HCT116 (cell line): Measurements from ENCODE around the gene SLC9B1. TPM values are rescaled to one million over a fixed set of nuclear protein-coding genes. Genes with fewer than 3 reads are reported as not detected.
"Not testable (repeated sequence)": the region's sequence is repeated elsewhere in the genome, so short reads cannot be mapped to it uniquely, and the experiment has no call there.

Experiments used
- ATAC-seq: fragments of 200-7000 bp; cut with Tn5 transposase; 2 replicates; pipeline ENCODE4 v1.9.1; 2020; ENCODE audit warnings: mild to moderate bottlenecking, moderate library complexity
- BruUV-seq: library from RNA; stranded (reverse); fragments of 400-500 nt; replicated peaks from 2 replicates; lab custom pipeline; 2021; lab: Mats Ljungman, UMichigan
- CTCF ChIA-PET: fragments of 300-600 bp; sonication (Branson Sonifier 250); formaldehyde crosslinking; loops from one replicate; lab custom pipeline; 2021; ENCODE audit warnings: antibody characterized with exemption; lab: Charles Lee
- POLR2A ChIA-PET: fragments of 300-600, 350-600 bp; sonication (Branson Sonifier 250); formaldehyde crosslinking; loops from one replicate; lab custom pipeline; 2021; ENCODE audit warnings: antibody characterized with exemption; lab: Charles Lee
- RAD21 ChIA-PET, 2 experiments: fragments of 300-600 bp; sonication (Branson Sonifier 250); formaldehyde crosslinking; loops; one replicate each; lab custom pipeline; 2023; ENCODE audit warnings: low total read pairs in 2 of 2; ENCODE audit not compliant: uncharacterized antibody in 2 of 2, unreplicated experiment in 2 of 2, low non-redundant PET in 1 of 2; lab: Charles Lee
- DNase-seq: peaks from one replicate; pipeline ENCODE4 v3.0.0-alpha.2; 2010; ENCODE audit warnings: low read depth, low spot score
- H2AFZ ChIP-seq: fragments of 200-600 bp; shearing (Covaris generic), sonication (generic); 2 replicates; pipeline ENCODE4 v1.6.1; 2017; ENCODE audit warnings: low read depth, mixed run types, mixed read lengths, antibody characterized with exemption, low read length; ENCODE audit not compliant: poor library complexity, severe bottlenecking
- H3K27ac ChIP-seq: 2 replicates; pipeline ENCODE4 v1.5.1; 2012; ENCODE audit warnings: low read depth, low read length
- H3K27me3 ChIP-seq: fragments of 200-600 bp; sonication (generic); 2 replicates; pipeline ENCODE4 v1.6.1; 2016; ENCODE audit warnings: mixed run types, low read length, mixed read lengths; ENCODE audit not compliant: insufficient read depth
- H3K36me3 ChIP-seq, 2 experiments: fragments of 200-500 bp in 1 of 2; fragments of 200-600 bp in 1 of 2; sonication (Bioruptor generic) in 1 of 2; sonication (generic) in 1 of 2; 2 replicates each; pipeline versions ENCODE4 v1.5.1 to v1.6.1; 2014 to 2016; ENCODE audit warnings: low read length in 2 of 2, inconsistent platforms in 1 of 2, mixed read lengths in 1 of 2, mixed run types in 1 of 2; ENCODE audit not compliant: insufficient read depth in 2 of 2, control insufficient read depth in 1 of 2
- H3K4me1 ChIP-seq, 2 experiments: fragments of 200-600 bp in 1 of 2; sonication (generic) in 1 of 2; 2 replicates each; pipeline versions ENCODE4 v1.5.1 to v1.6.1; 2012 to 2017; ENCODE audit warnings: low read length in 2 of 2, inconsistent platforms in 1 of 2, mild to moderate bottlenecking in 1 of 2, mixed read lengths in 1 of 2, mixed run types in 1 of 2, moderate library complexity in 1 of 2; ENCODE audit not compliant: insufficient read depth in 2 of 2, control insufficient read depth in 1 of 2
- H3K4me2 ChIP-seq: fragments of 200-600 bp; sonication (generic); 2 replicates; pipeline ENCODE4 v1.6.1; 2017; ENCODE audit warnings: mixed run types, low read length, mixed read lengths
- H3K4me3 ChIP-seq, 2 experiments: fragments of 200-600 bp in 1 of 2; sonication (generic) in 1 of 2; replicated peaks in 1 of 2; 2 replicates each; pipeline ENCODE4 v1.5.1; 2011 to 2016; ENCODE audit warnings: low read length in 2 of 2, control low read depth in 1 of 2, low read depth in 1 of 2, mild to moderate bottlenecking in 1 of 2, mixed read lengths in 1 of 2, mixed run types in 1 of 2
- H3K79me2 ChIP-seq: fragments of 200-600 bp; sonication (generic); 2 replicates; pipeline ENCODE4 v1.6.1; 2017; ENCODE audit warnings: mild to moderate bottlenecking, mixed run types, low read length, moderate library complexity, mixed read lengths; ENCODE audit not compliant: insufficient read depth
- H3K9ac ChIP-seq: fragments of 200-600 bp; sonication (generic); 2 replicates; pipeline ENCODE4 v1.6.1; 2016; ENCODE audit warnings: low read length, mixed read lengths
- H3K9me2 ChIP-seq: fragments of 200-600 bp; sonication (generic), shearing (Covaris generic); 2 replicates; pipeline ENCODE4 v1.6.1; 2017; ENCODE audit warnings: mixed run types, mild to moderate bottlenecking, moderate library complexity; ENCODE audit not compliant: insufficient read depth
- H3K9me3 ChIP-seq, 2 experiments: fragments of 200-500 bp in 1 of 2; fragments of 200-600 bp in 1 of 2; sonication (Bioruptor generic) in 1 of 2; sonication (generic) in 1 of 2; 2 replicates each; pipeline ENCODE4 v1.6.1; 2014 to 2017; ENCODE audit warnings: low read length in 2 of 2, mixed read lengths in 2 of 2, inconsistent platforms in 1 of 2, low read depth in 1 of 2, mild to moderate bottlenecking in 1 of 2, mixed run types in 1 of 2, moderate library complexity in 1 of 2; ENCODE audit not compliant: control insufficient read depth in 1 of 2, insufficient read depth in 1 of 2
- H4K20me1 ChIP-seq: fragments of 200-600 bp; sonication (generic), shearing (Covaris generic); 2 replicates; pipeline ENCODE4 v1.6.1; 2017; ENCODE audit warnings: mixed run types, mild to moderate bottlenecking, moderate library complexity; ENCODE audit not compliant: insufficient read depth
- CBX3 ChIP-seq: IDR thresholded peaks from 2 replicates; pipeline ENCODE4 v1.6.1; 2012; ENCODE audit warnings: low read depth
- CEBPB ChIP-seq: IDR thresholded peaks from 2 replicates; pipeline ENCODE4 v1.6.1; 2012; ENCODE audit warnings: low read depth
- EGR1 ChIP-seq: IDR thresholded peaks from 2 replicates; pipeline ENCODE4 v1.6.1; 2012; ENCODE audit warnings: low read depth
- ELF1 ChIP-seq: IDR thresholded peaks from 2 replicates; pipeline ENCODE4 v1.6.1; 2012; ENCODE audit warnings: low read depth, borderline replicate concordance
- EZH2 ChIP-seq: fragments of 200-600 bp; sonication (generic); IDR thresholded peaks from 2 replicates; pipeline ENCODE4 v1.6.1; 2017; ENCODE audit warnings: antibody characterized with exemption, mixed run types
- JUND ChIP-seq: IDR thresholded peaks from 2 replicates; pipeline ENCODE4 v1.6.1; 2012
- POLR2A ChIP-seq: IDR thresholded peaks from 2 replicates; pipeline ENCODE4 v1.7.0; 2011; ENCODE audit warnings: borderline replicate concordance; ENCODE audit not compliant: insufficient read depth, insufficient read length; ENCODE audit errors: extremely low read depth
- POLR2AphosphoS5 ChIP-seq: IDR thresholded peaks from 2 replicates; pipeline ENCODE4 v1.6.1; 2011; ENCODE audit warnings: mild to moderate bottlenecking, low read depth, low read length, moderate library complexity
- SIN3A ChIP-seq: IDR thresholded peaks from 2 replicates; pipeline ENCODE4 v1.6.1; 2012; ENCODE audit warnings: low read depth
- SP1 ChIP-seq: IDR thresholded peaks from 2 replicates; pipeline ENCODE4 v1.6.1; 2012; ENCODE audit warnings: low read depth
- SRF ChIP-seq: IDR thresholded peaks from 2 replicates; pipeline ENCODE4 v1.6.1; 2012; ENCODE audit warnings: low read depth
- intact Hi-C: fragments of 100-400 bp; cut with micrococcal nuclease; formaldehyde crosslinking; loops from 2 replicates; pipeline ENCODE4 v1.10.0; 2022
- total RNA-seq: library from RNA; stranded (reverse); gene quantifications from one replicate; pipeline ENCODE4 v1.2.1, GENCODE V29; 2021; ENCODE audit not compliant: unreplicated experiment
- TF ChIP-seq, protein P1 (sequence below): IDR thresholded peaks from 2 replicates; pipeline ENCODE4 v1.6.1; 2012
- TF ChIP-seq, protein P2 (sequence below): IDR thresholded peaks from 2 replicates; pipeline ENCODE4 v1.6.1; 2012; ENCODE audit warnings: low read depth
- TF ChIP-seq, protein P3 (sequence below): IDR thresholded peaks from 2 replicates; pipeline ENCODE4 v1.6.1; 2011; ENCODE audit warnings: mild to moderate bottlenecking, low read length, moderate library complexity; ENCODE audit not compliant: insufficient replicate concordance; ENCODE audit errors: extremely low read depth
- TF ChIP-seq, protein P4 (sequence below), 3 experiments: fragments of 200-600 bp in 1 of 3; sonication (generic) in 1 of 3; IDR thresholded peaks in 2 of 3; conservative IDR thresholded peaks in 1 of 3; 2 replicates each; pipeline ENCODE4 v1.5.1; 2012 to 2017; ENCODE audit warnings: low read depth in 2 of 3, low read length in 2 of 3, antibody characterized with exemption in 1 of 3, borderline replicate concordance in 1 of 3, control low read depth in 1 of 3, mild to moderate bottlenecking in 1 of 3, mixed read lengths in 1 of 3, mixed run types in 1 of 3, moderate library complexity in 1 of 3; ENCODE audit not compliant: insufficient read depth in 1 of 3

The SLC9B1 gene
- total RNA-seq, 1 experiment from 2014 or later, result 0.74 TPM

DNA sequence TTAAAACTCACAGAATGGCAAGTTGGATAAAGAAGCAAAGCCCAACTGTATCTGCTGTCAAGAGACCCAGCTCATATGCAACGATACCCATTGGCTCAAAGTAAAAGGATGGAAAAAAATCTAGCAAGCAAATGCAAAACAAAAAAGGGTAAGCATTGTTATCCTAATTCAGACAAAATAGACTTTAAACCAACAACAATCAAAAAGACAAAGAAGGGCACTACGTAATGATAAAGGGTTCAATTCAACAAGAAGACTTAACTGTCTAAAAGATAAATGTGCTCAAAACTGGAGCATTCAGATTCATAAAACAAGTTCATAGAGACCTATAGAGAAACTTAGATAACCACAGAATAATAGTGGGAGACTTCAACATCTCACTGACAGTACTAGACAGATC, 81.4 kb downstream of the SLC9B1 start:
- H3K9me3 ChIP-seq, H3K79me2 ChIP-seq, intact Hi-C loops, H3K4me3 ChIP-seq, DNase-seq, H3K9ac ChIP-seq, H3K4me2 ChIP-seq, H3K36me3 ChIP-seq, H4K20me1 ChIP-seq, H3K27me3 ChIP-seq, ATAC-seq, BruUV-seq, CTCF ChIA-PET, RAD21 ChIA-PET, H3K4me1 ChIP-seq, H3K27ac ChIP-seq, POLR2A ChIA-PET, H2AFZ ChIP-seq, H3K9me2 ChIP-seq: not testable (repeated sequence)

DNA sequence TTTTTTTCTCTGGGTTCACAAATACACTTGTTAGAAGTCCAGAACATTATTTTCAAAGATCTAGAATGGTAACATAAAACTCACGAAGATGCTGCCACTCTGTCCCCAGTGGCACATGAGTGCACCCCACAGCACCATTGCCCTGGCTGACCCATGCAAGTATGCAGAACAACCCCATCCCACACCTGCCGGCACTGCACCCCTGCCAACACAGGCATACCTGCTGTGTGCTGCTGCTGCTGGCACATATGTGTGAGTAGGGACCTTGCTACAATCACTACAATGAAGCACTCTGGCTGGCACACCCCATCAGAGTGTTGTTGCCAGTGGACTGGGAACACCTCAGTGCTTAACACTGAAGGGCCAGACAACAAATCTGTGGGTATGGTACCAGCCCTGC, 83.8 kb downstream of the SLC9B1 start:
- Histone ChIP-seq H3K4me2 (no peak overlapping the region), H3K4me1 (no peaks in the 10 kb centered on the region), H2AFZ (no peak overlapping the region), H4K20me1 (no peaks in the 10 kb centered on the region), H3K27me3 (no peaks in the 10 kb centered on the region), H3K79me2 (no peaks in the 10 kb centered on the region), H3K4me3 (no peak overlapping the region), H3K36me3 (no peaks in the 10 kb centered on the region), H3K9ac (no peak overlapping the region), H3K9me2 (no peaks in the 10 kb centered on the region), H3K27ac (no peak overlapping the region), H3K9me3 (no peaks in the 10 kb centered on the region)
- intact Hi-C loops, result no loop called here
- no TSS peak for BruUV-seq
- ChIA-PET CTCF (no interaction called here), RAD21 (no interaction called here), POLR2A (no interaction called here)
- DNase-seq (no peak), ATAC-seq (no peak)
- TF ChIP-seq SRF, result no peak
- TF ChIP-seq, protein P1, sequence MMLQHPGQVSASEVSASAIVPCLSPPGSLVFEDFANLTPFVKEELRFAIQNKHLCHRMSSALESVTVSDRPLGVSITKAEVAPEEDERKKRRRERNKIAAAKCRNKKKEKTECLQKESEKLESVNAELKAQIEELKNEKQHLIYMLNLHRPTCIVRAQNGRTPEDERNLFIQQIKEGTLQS, result no peak
- TF ChIP-seq, protein P2, sequence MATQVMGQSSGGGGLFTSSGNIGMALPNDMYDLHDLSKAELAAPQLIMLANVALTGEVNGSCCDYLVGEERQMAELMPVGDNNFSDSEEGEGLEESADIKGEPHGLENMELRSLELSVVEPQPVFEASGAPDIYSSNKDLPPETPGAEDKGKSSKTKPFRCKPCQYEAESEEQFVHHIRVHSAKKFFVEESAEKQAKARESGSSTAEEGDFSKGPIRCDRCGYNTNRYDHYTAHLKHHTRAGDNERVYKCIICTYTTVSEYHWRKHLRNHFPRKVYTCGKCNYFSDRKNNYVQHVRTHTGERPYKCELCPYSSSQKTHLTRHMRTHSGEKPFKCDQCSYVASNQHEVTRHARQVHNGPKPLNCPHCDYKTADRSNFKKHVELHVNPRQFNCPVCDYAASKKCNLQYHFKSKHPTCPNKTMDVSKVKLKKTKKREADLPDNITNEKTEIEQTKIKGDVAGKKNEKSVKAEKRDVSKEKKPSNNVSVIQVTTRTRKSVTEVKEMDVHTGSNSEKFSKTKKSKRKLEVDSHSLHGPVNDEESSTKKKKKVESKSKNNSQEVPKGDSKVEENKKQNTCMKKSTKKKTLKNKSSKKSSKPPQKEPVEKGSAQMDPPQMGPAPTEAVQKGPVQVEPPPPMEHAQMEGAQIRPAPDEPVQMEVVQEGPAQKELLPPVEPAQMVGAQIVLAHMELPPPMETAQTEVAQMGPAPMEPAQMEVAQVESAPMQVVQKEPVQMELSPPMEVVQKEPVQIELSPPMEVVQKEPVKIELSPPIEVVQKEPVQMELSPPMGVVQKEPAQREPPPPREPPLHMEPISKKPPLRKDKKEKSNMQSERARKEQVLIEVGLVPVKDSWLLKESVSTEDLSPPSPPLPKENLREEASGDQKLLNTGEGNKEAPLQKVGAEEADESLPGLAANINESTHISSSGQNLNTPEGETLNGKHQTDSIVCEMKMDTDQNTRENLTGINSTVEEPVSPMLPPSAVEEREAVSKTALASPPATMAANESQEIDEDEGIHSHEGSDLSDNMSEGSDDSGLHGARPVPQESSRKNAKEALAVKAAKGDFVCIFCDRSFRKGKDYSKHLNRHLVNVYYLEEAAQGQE, result no peak
- TF ChIP-seq ELF1, result no peak
- no peak for TF ChIP-seq CBX3
- no peak for TF ChIP-seq POLR2A
- TF ChIP-seq SP1, result no peak
- TF ChIP-seq, protein P3, sequence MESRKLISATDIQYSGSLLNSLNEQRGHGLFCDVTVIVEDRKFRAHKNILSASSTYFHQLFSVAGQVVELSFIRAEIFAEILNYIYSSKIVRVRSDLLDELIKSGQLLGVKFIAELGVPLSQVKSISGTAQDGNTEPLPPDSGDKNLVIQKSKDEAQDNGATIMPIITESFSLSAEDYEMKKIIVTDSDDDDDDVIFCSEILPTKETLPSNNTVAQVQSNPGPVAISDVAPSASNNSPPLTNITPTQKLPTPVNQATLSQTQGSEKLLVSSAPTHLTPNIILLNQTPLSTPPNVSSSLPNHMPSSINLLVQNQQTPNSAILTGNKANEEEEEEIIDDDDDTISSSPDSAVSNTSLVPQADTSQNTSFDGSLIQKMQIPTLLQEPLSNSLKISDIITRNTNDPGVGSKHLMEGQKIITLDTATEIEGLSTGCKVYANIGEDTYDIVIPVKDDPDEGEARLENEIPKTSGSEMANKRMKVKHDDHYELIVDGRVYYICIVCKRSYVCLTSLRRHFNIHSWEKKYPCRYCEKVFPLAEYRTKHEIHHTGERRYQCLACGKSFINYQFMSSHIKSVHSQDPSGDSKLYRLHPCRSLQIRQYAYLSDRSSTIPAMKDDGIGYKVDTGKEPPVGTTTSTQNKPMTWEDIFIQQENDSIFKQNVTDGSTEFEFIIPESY, result no peak
- TF ChIP-seq CEBPB, result no peak
- TF ChIP-seq EZH2, result no peak
- no peak for TF ChIP-seq EGR1
- no peak for TF ChIP-seq POLR2AphosphoS5
- TF ChIP-seq JUND, result no peak
- TF ChIP-seq, protein P4, sequence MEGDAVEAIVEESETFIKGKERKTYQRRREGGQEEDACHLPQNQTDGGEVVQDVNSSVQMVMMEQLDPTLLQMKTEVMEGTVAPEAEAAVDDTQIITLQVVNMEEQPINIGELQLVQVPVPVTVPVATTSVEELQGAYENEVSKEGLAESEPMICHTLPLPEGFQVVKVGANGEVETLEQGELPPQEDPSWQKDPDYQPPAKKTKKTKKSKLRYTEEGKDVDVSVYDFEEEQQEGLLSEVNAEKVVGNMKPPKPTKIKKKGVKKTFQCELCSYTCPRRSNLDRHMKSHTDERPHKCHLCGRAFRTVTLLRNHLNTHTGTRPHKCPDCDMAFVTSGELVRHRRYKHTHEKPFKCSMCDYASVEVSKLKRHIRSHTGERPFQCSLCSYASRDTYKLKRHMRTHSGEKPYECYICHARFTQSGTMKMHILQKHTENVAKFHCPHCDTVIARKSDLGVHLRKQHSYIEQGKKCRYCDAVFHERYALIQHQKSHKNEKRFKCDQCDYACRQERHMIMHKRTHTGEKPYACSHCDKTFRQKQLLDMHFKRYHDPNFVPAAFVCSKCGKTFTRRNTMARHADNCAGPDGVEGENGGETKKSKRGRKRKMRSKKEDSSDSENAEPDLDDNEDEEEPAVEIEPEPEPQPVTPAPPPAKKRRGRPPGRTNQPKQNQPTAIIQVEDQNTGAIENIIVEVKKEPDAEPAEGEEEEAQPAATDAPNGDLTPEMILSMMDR (IDR thresholded peaks at IDR 0.05 in 2 of 3, conservative IDR thresholded peaks at IDR 0.05 in 1 of 3; ENCODE audit: borderline replicate concordance in 1 of 3, insufficient read depth in 1 of 3, low read depth in 2 of 3, low read length in 2 of 3), result no peak
- no peak for TF ChIP-seq SIN3A
